Left colon (tissue), 2 donors: ENCODE data around the gene CYTH4. TPM values are rescaled to one million over a fixed set of nuclear protein-coding genes. Genes with fewer than 3 reads are reported as not detected.
"Not testable (repeated sequence)": the region's sequence is repeated elsewhere in the genome, so short reads cannot be mapped to it uniquely, and the experiment has no call there.

Experiments
- ATAC-seq: fragments of 200-7000 bp; cut with Tn5 transposase; one replicate; pipeline ENCODE4 v1.9.1; 2020; ENCODE audit warnings: mild to moderate bottlenecking, moderate library complexity
- DNase-seq, 2 donors: peaks; one replicate each; pipeline ENCODE4 v3.0.0-alpha.2; 2020
- intact Hi-C, 2 donors: fragments of 100-400 bp; cut with DNase I in 1 of 2; cut with micrococcal nuclease in 1 of 2; formaldehyde crosslinking; loops; one replicate each; pipeline versions ENCODE4 v1.11.2 to v1.14.0; 2022; cut with DNase I, micrococcal nuclease
- total RNA-seq, 2 donors: library from RNA; stranded (reverse); fragmentation: NEBNext Ultra II Directional; extraction: Animal tissue kit (Norgen Biotek cat#: 25700); gene quantifications; one replicate each; pipeline ENCODE4 v1.2.1, GENCODE V29; 2021
- donor health status: DM: no; HTN: no; CAD: no.
- donor health status: DM: yes; HTN: yes; CAD: no.

Gene CYTH4
- total RNA-seq, 2 donors from 2014 or later = 2.6 to 10.4 TPM

- DNase-seq (no peak), ATAC-seq (peak; percentile 12)
- intact Hi-C loops = loop anchor here (10.0 kb wide), 1 partner anchor 118 kb away; no protein-coding TSS in a partner anchor
Observed at GRCh38 chr22:37316405-37316804, 34.1 kb downstream of the CYTH4 start.

GRCh38 chr22:37316875-37317371, 34.6 kb downstream of the CYTH4 start:
- peak; percentile 52 to 68 for DNase-seq
- intact Hi-C loops = loop anchor here (10.0 kb wide), 1 partner anchor 118 kb away; no protein-coding TSS in a partner anchor

GRCh38 chr22:37317698-37318210, 35.4 kb downstream of the CYTH4 start:
- intact Hi-C loops = loop anchor here (10.0 kb wide), 1 partner anchor 117 kb away; no protein-coding TSS in a partner anchor
- DNase-seq (no peak), ATAC-seq (no peak)

More at GRCh38 chr22:37316875-37317371, 34.6 kb downstream of the CYTH4 start:
- ATAC-seq = peak; percentile 90

GRCh38 chr22:37318364-37319109, 36.2 kb downstream of the CYTH4 start:
- intact Hi-C loops = loop anchor here (10.0 kb wide), 1 partner anchor 116 kb away; no protein-coding TSS in a partner anchor

GRCh38 chr22:37319469-37319868, 37.2 kb downstream of the CYTH4 start:
- no peak for DNase-seq
- no peak for ATAC-seq
- intact Hi-C loops = loop anchor here (10.0 kb wide), 1 partner anchor 115 kb away; no protein-coding TSS in a partner anchor

More at GRCh38 chr22:37318364-37319109, 36.2 kb downstream of the CYTH4 start:
- ATAC-seq (no peak), DNase-seq (no peak)

- DNase-seq (no peak), ATAC-seq (peak; percentile 17)
- intact Hi-C loops = no loop called here
Observed at GRCh38 chr22:37320726-37321677, 38.7 kb downstream of the CYTH4 start.

GRCh38 chr22:37324340-37325038, 42.2 kb downstream of the CYTH4 start:
- ATAC-seq (peak; percentile 30), DNase-seq (no peak)
- intact Hi-C loops = no loop called here

- no peak for DNase-seq
- no peak for ATAC-seq
- intact Hi-C loops = no loop called here
Observed at GRCh38 chr22:37325039-37325395, 42.7 kb downstream of the CYTH4 start.

- ATAC-seq (peak; percentile 75), DNase-seq (peak; percentile 62 to 71)
- intact Hi-C loops = no loop called here
Observed at GRCh38 chr22:37326726-37327125, 44.4 kb downstream of the CYTH4 start.

GRCh38 chr22:37328017-37328416, 45.7 kb downstream of the CYTH4 start:
- no peak for DNase-seq
- ATAC-seq = no peak
- intact Hi-C loops = no loop called here

- DNase-seq, ATAC-seq, intact Hi-C loops: not testable (repeated sequence)
Observed at GRCh38 chr22:37328538-37329237, 46.4 kb downstream of the CYTH4 start.

GRCh38 chr22:37329238-37330140, 47.2 kb downstream of the CYTH4 start:
- intact Hi-C loops = no loop called here
- ATAC-seq (no peak), DNase-seq (no peak)

GRCh38 chr22:37330200-37331033, 48.1 kb downstream of the CYTH4 start:
- DNase-seq = peak in 1 of 2 donors; percentile 57
- intact Hi-C loops = no loop called here
- peak; percentile 43 for ATAC-seq

GRCh38 chr22:37331034-37331428, 48.7 kb downstream of the CYTH4 start:
- no peak for DNase-seq
- intact Hi-C loops = no loop called here
- peak; percentile 21 for ATAC-seq

- intact Hi-C loops = no loop called here
Observed at GRCh38 chr22:37331856-37332536, 49.7 kb downstream of the CYTH4 start.

More at GRCh38 chr22:37331856-37332536, 49.7 kb downstream of the CYTH4 start:
- ATAC-seq (no peak), DNase-seq (no peak)
